IPS-NIHi11 (cell line): ENCODE measurements around the gene DDX31.

Source experiments
- DNase-seq: peaks from one replicate; pipeline ENCODE4 v3.0.0; 2012; ENCODE audit warnings: mixed read lengths, low spot score

Gene DDX31

DNA sequence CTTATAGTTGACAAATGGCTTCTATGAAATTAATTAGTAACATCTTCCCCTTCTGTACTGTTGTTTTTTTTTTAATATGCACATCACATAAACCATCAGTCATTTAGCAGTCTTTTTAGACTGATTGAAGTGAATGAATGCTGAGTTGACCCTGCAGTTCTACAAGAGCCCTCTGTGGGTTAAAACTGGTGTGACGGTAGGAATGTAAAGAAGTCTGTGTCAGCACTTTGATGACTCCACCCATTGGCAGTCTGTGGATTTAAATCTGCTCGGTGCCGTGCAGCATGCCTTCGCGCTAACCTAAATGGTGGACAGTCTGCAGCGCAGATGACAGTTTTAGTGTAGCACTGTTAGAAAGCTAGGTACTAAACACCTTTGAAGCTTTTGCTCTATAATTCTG is 3.6 kb upstream of the DDX31 start:
- peak; percentile 47 for DNase-seq

DNA sequence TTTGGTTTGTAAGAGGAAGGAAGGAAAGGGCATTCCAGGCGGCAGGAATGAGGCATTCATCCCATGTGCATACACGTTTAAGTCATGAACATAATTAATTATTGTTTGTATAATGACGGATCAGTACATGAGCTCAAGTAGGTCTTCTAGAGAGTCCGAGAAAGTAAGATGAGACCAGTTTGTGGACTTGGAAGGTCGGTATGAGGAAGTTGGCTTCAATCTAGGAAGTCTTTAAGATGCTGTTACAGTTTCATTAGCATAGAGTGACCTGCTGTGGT is 2.6 kb upstream of the DDX31 start:
- DNase-seq = no peak

- no peak for DNase-seq
These were observed 2.0 kb upstream of the DDX31 start for GRCh38 chr9:132671620-132672412.

- peak; percentile 92 for DNase-seq
These were observed 941 bp upstream of the DDX31 start, which contains the start of gene GTF3C4 for GRCh38 chr9:132670457-132671391. Gene GTF3C4 (plus strand): TSS chr9:132670464. CDS start chr9:132670599, 135 bp downstream.

DNA sequence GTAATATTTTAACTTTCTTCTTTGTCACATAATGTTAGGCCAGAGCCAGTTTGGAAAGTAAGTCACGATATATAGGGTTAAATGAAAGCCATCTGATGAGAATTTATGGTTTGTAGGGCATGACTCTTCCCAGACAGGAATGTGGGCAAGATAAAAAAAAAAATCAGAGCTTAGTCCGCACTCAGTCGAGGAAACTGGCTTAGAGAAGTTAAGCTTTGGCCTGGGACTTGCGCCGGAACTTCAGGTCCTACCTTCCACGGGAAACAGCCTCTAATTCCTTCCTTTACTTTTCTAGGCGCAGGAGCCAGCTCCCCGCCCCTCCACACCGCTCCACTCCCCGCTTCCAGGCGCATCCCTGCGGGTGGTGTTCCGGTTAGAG is 475 bp downstream of the DDX31 start:
- DNase-seq = peak; percentile 78

DNA sequence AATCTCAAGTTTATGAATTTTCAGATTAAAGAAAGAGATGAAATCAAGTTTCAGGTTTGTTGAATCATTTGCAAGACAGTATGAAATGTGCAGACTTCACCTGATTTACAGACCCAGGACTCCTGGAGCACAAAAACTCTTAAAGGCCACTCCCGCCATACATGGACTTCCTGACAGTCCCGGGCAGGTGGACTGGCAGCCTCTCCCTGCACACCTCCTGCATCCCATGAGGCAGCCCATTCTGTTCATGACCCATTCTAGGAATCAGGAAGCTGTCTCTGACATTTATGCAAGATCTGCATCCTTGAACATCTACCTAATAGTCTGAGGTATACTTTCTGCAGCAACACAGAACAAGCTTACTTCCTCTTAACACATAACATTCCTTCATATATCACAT is 5.9 kb downstream of the DDX31 start:
- no peak for DNase-seq

- DNase-seq = peak; percentile 34
These were observed 6.7 kb downstream of the DDX31 start for GRCh38 chr9:132663117-132663516.

GRCh38 chr9:132662152-132662945 is 7.4 kb downstream of the DDX31 start:
- DNase-seq = no peak

DNA sequence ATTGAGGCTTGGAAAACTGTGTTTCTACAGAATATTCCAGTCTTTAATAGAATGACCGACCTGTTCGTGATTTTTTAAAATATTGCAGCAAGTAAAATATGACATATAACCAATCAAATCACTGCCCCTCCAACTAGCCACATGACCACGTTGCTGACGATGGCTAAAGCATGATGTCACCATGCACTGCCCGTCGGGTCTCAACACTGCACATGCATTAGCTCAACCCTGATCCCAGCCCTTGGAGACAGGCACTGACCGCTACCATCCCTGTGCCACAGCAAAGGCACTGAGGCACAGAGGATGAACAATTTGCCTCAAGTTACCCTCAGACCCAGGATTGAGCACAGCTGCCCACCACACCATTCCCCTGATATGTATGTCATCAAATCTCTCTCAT is 13.5 kb downstream of the DDX31 start:
- DNase-seq = no peak

- no peak for DNase-seq
These were observed 18.5 kb downstream of the DDX31 start for GRCh38 chr9:132651259-132651658.

- DNase-seq = no peak
These were observed 21.1 kb downstream of the DDX31 start for GRCh38 chr9:132648685-132649084.

DNA sequence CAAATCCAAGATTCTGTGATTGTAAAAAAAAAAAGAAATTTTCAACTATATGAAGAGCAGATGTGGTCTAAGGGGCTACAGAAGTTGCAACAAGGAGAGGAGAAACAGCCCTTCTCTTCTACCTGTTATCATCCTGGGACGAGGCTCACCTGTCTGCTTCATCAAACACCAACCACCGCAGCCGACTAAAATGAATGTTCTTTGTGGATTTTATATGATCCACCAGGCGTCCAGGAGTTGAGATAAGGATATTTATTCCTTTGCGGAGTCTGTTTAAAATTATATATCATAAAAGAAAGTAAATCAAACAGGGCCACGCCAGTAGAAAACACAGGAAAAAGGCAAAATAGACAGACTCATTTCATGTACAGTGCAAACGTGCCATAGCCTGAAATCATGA is 21.5 kb downstream of the DDX31 start:
- DNase-seq = no peak

- no peak for DNase-seq
These were observed 22.0 kb downstream of the DDX31 start for GRCh38 chr9:132647806-132648205.

DNA sequence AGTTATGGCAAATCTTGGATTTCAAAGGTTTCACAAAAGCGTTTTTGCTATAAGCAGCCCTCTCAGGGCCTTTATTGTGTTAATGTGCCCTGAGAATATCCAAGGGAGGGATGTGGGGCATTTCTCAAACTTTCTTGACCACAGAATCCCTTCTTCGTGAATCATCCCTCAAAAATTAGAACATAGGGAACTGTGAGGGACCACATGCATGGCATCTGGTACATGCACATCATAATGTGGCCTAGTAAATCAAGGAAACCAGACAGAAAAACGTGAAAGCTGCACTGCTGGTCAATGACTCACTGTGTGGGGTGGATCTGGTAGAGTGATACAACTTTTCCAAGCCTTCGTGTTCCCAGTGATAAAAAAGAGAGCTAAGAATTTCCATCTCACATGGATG is 22.4 kb downstream of the DDX31 start:
- no peak for DNase-seq

- DNase-seq = no peak
These were observed 23.1 kb downstream of the DDX31 start for GRCh38 chr9:132646726-132647125.

DNA sequence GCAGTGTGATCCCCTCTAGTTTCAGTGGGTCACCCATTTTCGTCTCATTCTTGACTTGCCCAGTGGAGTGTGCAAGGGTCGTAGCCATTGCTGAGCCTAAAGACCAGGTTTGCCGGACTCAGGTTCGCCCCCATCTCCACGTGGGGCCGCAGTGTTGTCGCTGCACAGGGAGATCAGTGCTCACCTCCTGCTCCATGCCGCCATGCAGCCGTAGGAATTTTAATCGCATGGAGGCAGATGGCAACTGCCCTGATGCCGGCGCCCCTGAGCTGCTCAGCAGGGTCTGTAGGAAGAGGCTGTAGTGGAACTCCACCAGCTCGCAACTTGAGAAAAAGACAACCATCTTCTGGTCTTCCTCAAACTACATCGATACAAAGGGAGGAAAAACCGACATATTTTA is 24.1 kb downstream of the DDX31 start:
- no peak for DNase-seq

- DNase-seq = no peak
These were observed 24.5 kb downstream of the DDX31 start for GRCh38 chr9:132645306-132645705.

- peak; percentile 33 for DNase-seq
These were observed 25.5 kb downstream of the DDX31 start for GRCh38 chr9:132644251-132644650.

DNA sequence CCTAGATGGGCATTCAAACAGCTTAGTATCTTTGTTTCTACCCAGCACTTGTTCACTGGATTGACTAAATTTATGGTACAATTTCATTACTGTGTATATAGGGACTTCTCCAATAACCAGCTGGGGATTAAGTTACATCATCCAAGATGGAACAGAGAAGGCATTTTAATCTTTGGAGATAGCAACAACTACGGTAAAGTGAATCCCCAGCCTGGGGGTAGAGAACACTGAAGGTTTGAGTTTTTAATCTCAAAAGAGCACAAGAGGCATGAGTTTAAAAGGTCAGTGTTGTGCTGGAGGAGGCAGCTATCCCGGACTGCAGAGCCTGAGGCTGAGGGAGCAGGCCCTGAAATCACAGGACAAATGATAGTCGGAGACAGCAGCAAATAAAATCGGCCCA is 28.6 kb downstream of the DDX31 start:
- no peak for DNase-seq

DNA sequence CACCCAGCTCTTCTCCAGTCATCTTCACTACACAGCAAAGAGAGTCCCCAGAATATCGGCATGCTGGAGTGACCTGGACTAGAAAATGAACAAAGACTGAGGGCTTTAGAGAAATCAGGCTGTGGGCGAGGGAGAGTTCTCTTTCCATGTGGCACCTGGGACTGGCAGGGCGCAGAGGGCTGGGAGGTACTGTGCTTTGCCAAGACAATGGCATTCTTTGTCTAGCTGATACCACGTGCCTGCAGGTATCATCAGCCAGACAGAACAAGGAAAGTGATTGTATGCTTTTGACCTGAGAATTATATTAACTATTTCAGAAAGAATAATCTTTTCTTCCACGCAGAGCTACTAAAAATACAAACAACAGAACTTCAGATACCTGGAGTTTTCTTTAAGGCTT is 30.5 kb downstream of the DDX31 start:
- no peak for DNase-seq

- DNase-seq = no peak
These were observed 31.5 kb downstream of the DDX31 start for GRCh38 chr9:132638240-132638639.

GRCh38 chr9:132637801-132638200 is 32.0 kb downstream of the DDX31 start:
- DNase-seq = no peak

GRCh38 chr9:132637351-132637750 is 32.4 kb downstream of the DDX31 start:
- DNase-seq = no peak
